Fibroblast of lung (primary cell): ENCODE data around the gene PDE3B. TPM values are rescaled to one million over a fixed set of nuclear protein-coding genes. Genes with fewer than 3 reads are reported as not detected.
"Not testable (repeated sequence)": the region's sequence is repeated elsewhere in the genome, so short reads cannot be mapped to it uniquely, and the experiment has no call there.

Experiments used
- DNase-seq, 2 donors: peaks; one replicate each; pipeline versions ENCODE4 v3.0.0 to v3.0.0-alpha.2; 2010; ENCODE audit warnings: low read depth in 2 of 2
- H2AFZ ChIP-seq: 2 replicates; pipeline ENCODE4 v1.5.1; 2012; ENCODE audit warnings: low read length, control low read depth, inconsistent platforms
- H3K27ac ChIP-seq: 2 replicates; pipeline ENCODE4 v1.5.1; 2011; ENCODE audit warnings: low read length, control low read depth; ENCODE audit not compliant: insufficient read depth
- H3K27me3 ChIP-seq: 2 replicates; pipeline ENCODE4 v1.5.1; 2011; ENCODE audit warnings: mild to moderate bottlenecking, low read length; ENCODE audit not compliant: control insufficient read depth, insufficient read depth
- H3K36me3 ChIP-seq: 2 replicates; pipeline ENCODE4 v1.5.1; 2011; ENCODE audit warnings: low read length; ENCODE audit not compliant: control insufficient read depth, insufficient read depth
- H3K4me1 ChIP-seq: 2 replicates; pipeline ENCODE4 v1.5.1; 2011; ENCODE audit warnings: low read length; ENCODE audit not compliant: control insufficient read depth, insufficient read depth; ENCODE audit errors: extremely low read depth
- H3K4me2 ChIP-seq: 2 replicates; pipeline ENCODE4 v1.5.1; 2011; ENCODE audit warnings: low read length, control low read depth; ENCODE audit not compliant: insufficient read depth; ENCODE audit errors: extremely low read depth
- H3K4me3 ChIP-seq, 4 experiments: fragments of 200-600 bp in 1 of 4; sonication (generic) in 1 of 4; replicated peaks in 1 of 4; 2 replicates each; pipeline ENCODE4 v1.5.1; 2011 to 2016; ENCODE audit warnings: low read length in 4 of 4, low read depth in 3 of 4, mild to moderate bottlenecking in 3 of 4, control low read depth in 2 of 4, inconsistent platforms in 1 of 4, mixed read lengths in 1 of 4; ENCODE audit not compliant: insufficient read depth in 1 of 4; ENCODE audit errors: control extremely low read depth in 1 of 4
- H3K79me2 ChIP-seq: 2 replicates; pipeline ENCODE4 v1.5.1; 2012; ENCODE audit warnings: mild to moderate bottlenecking, low read length, inconsistent platforms; ENCODE audit not compliant: control insufficient read depth, insufficient read depth
- H3K9ac ChIP-seq: 2 replicates; pipeline ENCODE4 v1.5.1; 2011; ENCODE audit warnings: mild to moderate bottlenecking, low read length, control low read depth; ENCODE audit not compliant: insufficient read depth
- H3K9me3 ChIP-seq: 2 replicates; pipeline ENCODE4 v1.5.1; 2012; ENCODE audit warnings: low read depth, low read length; ENCODE audit not compliant: control insufficient read depth, insufficient read depth
- H4K20me1 ChIP-seq: 2 replicates; pipeline ENCODE4 v1.5.1; 2011; ENCODE audit warnings: low read length; ENCODE audit not compliant: control insufficient read depth, insufficient read depth; ENCODE audit errors: extremely low read depth
- EZH2 ChIP-seq: IDR thresholded peaks from 2 replicates; pipeline ENCODE4 v1.5.1; 2012; ENCODE audit warnings: low read length, control low read depth, mild to moderate bottlenecking; ENCODE audit errors: missing control alignments
- polyA plus RNA-seq, 2 donors: library from polyadenylated mRNA; depleted of rRNA in 1 of 2; stranded (reverse) in 1 of 2; unstranded in 1 of 2; fragments of >200 nt; gene quantifications; 2 replicates each; pipeline ENCODE4 v1.2.1, GENCODE V29; 2011 to 2012; ENCODE audit warnings: missing spikeins in 1 of 2
- total RNA-seq: library from RNA; depleted of rRNA; stranded (reverse); fragments of >200 nt; gene quantifications from 2 replicates; pipeline ENCODE4 v1.2.1, GENCODE V29; 2014
- TF ChIP-seq, protein P1 (sequence below), 2 donors: IDR thresholded peaks in 1 of 2; conservative IDR thresholded peaks in 1 of 2; 1 replicate in 1 of 2; 2 replicates in 1 of 2; pipeline ENCODE4 v1.5.1; 2011 to 2012; ENCODE audit warnings: low read length in 2 of 2, control low read depth in 1 of 2, inconsistent platforms in 1 of 2, low read depth in 1 of 2, mild to moderate bottlenecking in 1 of 2

PDE3B gene
- total and polyA plus RNA-seq, 2 donors (not counting 1 experiment from before 2014, with no cell fraction given) = 0.43 to 11.2 TPM

DNA sequence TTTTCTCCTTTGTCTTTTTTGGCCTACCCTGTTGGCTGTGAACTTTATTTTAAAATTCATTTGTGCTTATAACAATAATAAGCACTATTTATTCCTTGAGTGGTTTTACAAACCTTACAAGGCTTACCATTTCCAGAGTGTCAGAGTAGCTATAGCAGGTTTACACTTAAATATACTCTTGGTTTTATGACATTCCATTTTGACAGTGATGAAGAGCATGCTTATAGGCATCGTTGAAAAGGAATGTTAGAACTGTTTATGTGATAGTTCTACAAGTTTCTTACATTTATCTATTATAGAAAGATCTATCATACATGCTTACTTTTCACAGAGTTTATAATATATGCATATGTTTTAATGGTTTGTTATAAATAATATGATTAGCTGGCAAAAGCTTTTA, 84.1 kb downstream of the PDE3B start:
- Histone ChIP-seq H3K4me3 (no peak overlapping the region), H4K20me1 (no peaks in the 10 kb centered on the region), H2AFZ (no peak overlapping the region), H3K79me2 (no peaks in the 10 kb centered on the region), H3K27me3 (no peaks in the 10 kb centered on the region), H3K9ac (no peak overlapping the region), H3K36me3 (no peaks in the 10 kb centered on the region), H3K4me2 (no peak overlapping the region), H3K27ac (no peak overlapping the region), H3K4me1 (no peaks in the 10 kb centered on the region), H3K9me3 (no peaks in the 10 kb centered on the region)
- no peak for DNase-seq
- TF ChIP-seq, protein P1, sequence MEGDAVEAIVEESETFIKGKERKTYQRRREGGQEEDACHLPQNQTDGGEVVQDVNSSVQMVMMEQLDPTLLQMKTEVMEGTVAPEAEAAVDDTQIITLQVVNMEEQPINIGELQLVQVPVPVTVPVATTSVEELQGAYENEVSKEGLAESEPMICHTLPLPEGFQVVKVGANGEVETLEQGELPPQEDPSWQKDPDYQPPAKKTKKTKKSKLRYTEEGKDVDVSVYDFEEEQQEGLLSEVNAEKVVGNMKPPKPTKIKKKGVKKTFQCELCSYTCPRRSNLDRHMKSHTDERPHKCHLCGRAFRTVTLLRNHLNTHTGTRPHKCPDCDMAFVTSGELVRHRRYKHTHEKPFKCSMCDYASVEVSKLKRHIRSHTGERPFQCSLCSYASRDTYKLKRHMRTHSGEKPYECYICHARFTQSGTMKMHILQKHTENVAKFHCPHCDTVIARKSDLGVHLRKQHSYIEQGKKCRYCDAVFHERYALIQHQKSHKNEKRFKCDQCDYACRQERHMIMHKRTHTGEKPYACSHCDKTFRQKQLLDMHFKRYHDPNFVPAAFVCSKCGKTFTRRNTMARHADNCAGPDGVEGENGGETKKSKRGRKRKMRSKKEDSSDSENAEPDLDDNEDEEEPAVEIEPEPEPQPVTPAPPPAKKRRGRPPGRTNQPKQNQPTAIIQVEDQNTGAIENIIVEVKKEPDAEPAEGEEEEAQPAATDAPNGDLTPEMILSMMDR (conservative IDR thresholded peaks at IDR 0.05 in 1 of 2, IDR thresholded peaks at IDR 0.05 in 1 of 2; ENCODE audit: low read depth in 1 of 2, low read length in 2 of 2) = no peak
- TF ChIP-seq EZH2 = no peak

DNA sequence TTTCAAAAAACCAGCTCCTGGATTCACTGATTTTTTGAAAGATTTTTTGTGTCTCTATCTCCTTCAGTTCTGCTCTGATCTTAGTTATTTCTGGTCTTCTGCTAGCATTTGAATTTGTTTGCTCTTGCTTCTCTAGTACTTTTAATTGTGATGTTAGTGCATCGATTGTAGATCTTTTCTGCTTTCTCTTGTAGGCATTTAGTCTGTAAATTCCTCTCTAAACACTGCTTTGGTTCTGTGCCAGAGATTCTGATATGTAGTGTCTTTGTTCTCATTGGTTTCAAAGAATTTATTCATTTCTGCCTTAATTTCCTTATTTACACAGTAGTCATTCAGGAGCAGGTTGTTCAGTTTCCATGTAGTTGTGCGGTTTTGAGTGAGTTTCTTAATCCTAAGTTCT, 96.9 kb downstream of the PDE3B start:
- not testable (repeated sequence) for H3K4me1 ChIP-seq, H3K4me2 ChIP-seq, H3K27me3 ChIP-seq, H3K9me3 ChIP-seq, H3K9ac ChIP-seq, H4K20me1 ChIP-seq, H3K79me2 ChIP-seq, DNase-seq, H2AFZ ChIP-seq, H3K36me3 ChIP-seq, H3K27ac ChIP-seq, H3K4me3 ChIP-seq

- Histone ChIP-seq H4K20me1 (no peaks in the 10 kb centered on the region), H3K9me3 (no peaks in the 10 kb centered on the region), H3K27ac (no peak overlapping the region), H3K9ac (no peak overlapping the region), H3K4me1 (no peaks in the 10 kb centered on the region), H3K4me3 (no peak overlapping the region), H3K36me3 (no peaks in the 10 kb centered on the region), H2AFZ (no peak overlapping the region), H3K4me2 (no peak overlapping the region), H3K27me3 (no peaks in the 10 kb centered on the region), H3K79me2 (no peaks in the 10 kb centered on the region)
- TF ChIP-seq, protein P1 (conservative IDR thresholded peaks at IDR 0.05 in 1 of 2, IDR thresholded peaks at IDR 0.05 in 1 of 2; ENCODE audit: low read depth in 1 of 2, low read length in 2 of 2) = no peak
- TF ChIP-seq EZH2 = no peak
- DNase-seq = no peak
Observed at GRCh38 chr11:14741195-14741594, 97.6 kb downstream of the PDE3B start.
